LNCAP (cell line): ENCODE data around the gene FOXM1.
A peak's percentile ranks its signal among the peaks of the same experiment; 100 is the strongest.

Experiments used
- TF ChIP-seq, protein P1 (sequence below): fragments of 450-650 bp; IDR thresholded peaks from 2 replicates; pipeline ENCODE4 v1.5.1; 2017; ENCODE audit warnings: mild to moderate bottlenecking

FOXM1 gene

DNA sequence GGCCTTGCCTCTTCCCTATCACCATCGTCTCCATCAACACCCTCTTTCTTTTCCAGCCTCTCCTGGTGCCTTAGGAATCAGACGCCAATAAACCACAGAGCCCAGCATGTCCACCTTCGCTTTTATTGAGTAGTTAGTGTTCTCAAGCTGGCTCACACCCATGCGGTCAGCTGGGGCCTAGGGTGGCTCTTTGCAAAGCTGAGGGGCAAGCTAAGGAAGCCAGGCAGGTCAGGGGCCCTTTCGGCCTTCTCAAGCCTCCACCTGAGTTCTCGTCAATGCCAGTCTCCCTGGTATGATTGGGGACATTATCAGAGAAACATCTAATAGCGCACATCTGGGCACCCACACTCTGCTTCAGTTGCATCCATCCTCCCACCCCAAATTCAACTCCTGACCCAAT, 19.4 kb downstream of the FOXM1 start:
- TF ChIP-seq, protein P1, sequence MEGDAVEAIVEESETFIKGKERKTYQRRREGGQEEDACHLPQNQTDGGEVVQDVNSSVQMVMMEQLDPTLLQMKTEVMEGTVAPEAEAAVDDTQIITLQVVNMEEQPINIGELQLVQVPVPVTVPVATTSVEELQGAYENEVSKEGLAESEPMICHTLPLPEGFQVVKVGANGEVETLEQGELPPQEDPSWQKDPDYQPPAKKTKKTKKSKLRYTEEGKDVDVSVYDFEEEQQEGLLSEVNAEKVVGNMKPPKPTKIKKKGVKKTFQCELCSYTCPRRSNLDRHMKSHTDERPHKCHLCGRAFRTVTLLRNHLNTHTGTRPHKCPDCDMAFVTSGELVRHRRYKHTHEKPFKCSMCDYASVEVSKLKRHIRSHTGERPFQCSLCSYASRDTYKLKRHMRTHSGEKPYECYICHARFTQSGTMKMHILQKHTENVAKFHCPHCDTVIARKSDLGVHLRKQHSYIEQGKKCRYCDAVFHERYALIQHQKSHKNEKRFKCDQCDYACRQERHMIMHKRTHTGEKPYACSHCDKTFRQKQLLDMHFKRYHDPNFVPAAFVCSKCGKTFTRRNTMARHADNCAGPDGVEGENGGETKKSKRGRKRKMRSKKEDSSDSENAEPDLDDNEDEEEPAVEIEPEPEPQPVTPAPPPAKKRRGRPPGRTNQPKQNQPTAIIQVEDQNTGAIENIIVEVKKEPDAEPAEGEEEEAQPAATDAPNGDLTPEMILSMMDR = no peak

DNA sequence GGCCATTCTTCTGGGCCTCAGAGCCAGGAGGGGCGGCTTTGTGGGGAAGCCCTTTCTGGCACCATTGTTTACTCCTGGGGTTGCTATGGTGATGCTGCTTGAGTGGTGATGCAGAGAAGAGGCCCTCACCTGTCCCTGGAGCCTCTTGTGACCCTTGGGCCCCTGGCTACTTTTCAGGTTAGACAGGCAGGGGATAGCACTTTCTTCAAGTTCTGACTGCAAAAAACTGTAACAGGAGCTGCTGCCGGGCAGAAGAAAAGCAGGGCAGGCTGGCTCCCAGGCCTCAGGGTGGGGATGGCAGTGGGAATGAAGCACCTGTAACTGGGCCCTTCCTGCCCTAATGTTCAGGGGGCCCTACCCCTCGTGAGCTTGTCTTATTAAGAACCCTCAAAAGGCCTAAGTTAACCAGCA, 19.9 kb downstream of the FOXM1 start, which contains the start of gene TEX52:
Gene TEX52 (minus strand): TSS at position 19 of the 411 bp plus-strand sequence. CDS start 13 bp downstream, at position 6.
- TF ChIP-seq, protein P1 = no peak

DNA sequence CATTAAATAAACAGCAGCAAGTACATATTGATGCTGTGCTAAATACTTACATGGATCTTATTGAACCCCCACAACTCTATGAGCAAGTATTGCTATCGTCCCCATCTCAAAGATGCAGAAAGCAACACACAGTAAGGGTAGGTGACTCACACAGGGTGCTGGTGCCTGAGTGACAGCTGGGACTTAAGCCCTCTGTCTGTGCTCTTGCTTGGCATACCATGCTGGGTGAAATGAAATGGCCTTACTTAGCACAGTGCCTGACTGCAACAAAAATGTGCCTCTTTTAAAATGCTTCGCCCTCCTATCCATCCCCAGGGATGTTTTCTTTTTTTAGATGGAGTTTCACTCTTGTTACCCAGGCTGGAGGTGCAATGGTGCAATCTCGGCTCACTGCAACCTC, 20.9 kb downstream of the FOXM1 start:
- TF ChIP-seq, protein P1 = no peak

DNA sequence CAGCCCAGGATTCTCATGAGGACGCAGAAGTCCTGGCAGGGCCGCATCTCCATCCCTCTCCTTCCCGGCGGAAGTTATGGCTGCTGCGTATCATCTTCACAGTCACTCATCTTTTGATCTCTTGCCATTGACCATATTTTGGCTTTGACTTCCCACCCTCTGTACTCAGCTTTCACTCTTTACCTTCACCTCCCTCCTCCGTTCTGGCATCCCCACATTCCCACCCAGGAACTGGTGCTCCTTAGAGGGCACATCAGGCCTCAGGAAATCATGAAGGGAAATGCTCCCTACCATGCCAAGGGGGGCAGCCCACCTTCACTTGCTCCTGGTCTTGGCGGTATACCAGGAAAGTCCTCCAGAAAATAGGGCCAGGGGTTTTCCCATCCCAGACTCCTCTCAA, 21.4 kb downstream of the FOXM1 start:
- TF ChIP-seq, protein P1 = no peak

DNA sequence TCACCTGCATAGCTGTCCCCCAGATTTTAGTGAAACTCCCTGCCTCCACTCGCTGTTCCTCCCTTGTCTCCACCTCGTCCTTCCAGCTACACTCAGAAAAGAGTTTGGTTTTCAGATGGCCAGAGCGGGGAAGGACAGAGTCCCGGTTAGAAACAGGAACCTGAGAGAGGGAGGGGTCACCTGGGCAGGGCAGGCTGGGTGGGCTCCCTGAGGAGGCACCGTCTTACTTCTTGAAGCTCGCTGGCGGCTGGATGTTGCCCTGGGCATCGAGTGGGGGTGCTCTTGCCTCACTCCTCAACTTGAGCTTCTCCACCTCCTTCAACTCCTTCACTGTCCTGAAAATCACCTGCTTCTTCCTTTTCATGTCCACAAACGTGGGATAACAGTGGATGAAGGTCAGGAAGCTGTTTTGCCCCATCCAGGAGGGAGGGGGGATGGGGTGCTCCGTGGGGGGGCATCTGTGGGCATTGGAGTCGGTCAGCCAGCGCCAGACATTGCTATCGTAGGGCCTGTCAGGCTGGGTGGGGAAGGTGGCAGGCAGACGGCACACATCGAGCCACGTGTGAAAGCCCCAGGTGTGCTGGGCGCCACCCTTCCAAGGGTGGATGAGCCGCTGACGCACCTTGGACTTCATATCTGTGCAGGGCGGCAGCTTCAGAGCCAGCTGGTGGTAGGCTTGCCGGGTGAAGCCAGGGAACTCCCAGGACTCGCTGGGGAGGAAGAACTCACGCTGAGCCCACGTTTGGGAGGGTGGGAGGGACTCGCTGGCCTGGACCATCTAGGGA, 22.1 kb downstream of the FOXM1 start:
- TF ChIP-seq, protein P1 = no peak

DNA sequence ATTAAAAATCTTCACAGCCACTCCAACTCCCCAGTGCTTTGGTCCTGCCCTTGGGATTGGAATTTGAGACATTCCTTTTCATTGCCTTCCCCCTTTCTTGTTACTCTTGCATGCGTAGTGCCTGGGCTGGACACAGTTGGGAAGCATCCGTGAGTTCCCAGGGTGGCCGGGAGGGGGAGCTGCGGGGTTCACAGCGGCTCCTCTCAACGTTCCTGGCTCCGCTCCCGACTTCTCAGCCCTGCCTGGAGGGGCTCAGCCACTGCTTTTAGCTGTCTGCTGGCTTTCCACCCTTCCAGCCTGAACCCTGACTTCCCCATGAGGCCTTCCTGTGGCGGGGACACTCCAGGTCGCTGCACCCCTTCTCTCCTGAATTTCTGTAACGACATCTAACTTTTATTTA, 23.3 kb downstream of the FOXM1 start:
- TF ChIP-seq, protein P1 = peak; percentile 93

DNA sequence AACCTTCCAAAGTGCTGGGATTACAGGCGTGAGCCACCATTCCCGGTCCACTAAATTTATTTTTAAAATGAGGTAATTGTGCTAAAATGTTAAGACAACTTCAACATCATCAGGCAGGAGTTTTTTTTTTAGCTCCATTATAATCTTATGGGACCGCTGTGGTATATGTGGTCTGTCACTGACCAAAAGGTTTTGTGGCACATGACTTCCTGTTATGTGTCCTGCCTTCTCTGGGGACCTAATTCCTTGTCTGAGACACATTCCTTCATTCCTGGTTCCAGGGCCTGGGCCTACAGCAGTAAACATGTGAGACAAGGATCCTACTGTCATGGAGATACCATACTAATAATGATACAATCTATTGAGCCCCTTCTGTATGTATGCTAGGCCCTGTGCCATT, 25.0 kb downstream of the FOXM1 start:
- TF ChIP-seq, protein P1 = no peak

DNA sequence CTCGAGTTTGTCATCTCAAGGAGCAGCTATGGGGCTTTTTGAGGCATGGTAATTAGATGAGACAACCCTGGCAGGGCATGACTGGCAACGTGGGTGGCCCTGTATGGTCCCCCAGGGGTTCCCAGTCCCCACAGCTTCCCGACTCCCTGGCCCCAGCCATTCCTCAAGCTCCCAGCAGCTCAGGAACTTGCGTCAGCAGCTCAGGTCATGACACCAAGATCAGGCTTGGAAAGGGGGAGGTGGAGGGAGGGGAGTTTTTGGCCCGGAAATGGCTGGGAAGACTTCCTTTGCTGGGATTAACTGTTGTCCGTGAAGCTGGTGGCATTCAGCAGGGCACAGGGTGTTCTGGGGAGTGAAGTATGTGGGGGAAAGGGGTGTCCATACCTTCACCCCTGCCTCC, 31.7 kb downstream of the FOXM1 start:
- TF ChIP-seq, protein P1 = no peak
